GM12864 (cell line): ENCODE data around the gene ANKRD44.

ENCODE experiments used
- DNase-seq: peaks from one replicate; pipeline ENCODE4 v3.0.0-alpha.2; 2011; ENCODE audit warnings: low read depth
- H3K4me3 ChIP-seq: 2 replicates; pipeline ENCODE4 v1.5.1; 2011; ENCODE audit warnings: mild to moderate bottlenecking, low read depth, low read length, control low read depth
- CTCF ChIP-seq: IDR thresholded peaks from 2 replicates; pipeline ENCODE4 v1.5.1; 2011; ENCODE audit warnings: low read depth, mild to moderate bottlenecking, moderate library complexity, low read length, control low read depth, inconsistent platforms; ENCODE audit errors: missing control alignments

The ANKRD44 gene

GRCh38 chr2:196971574-196972279 lies 338.9 kb downstream of the ANKRD44 start:
- DNase-seq = no peak
- no peak overlapping the region for H3K4me3 ChIP-seq
- TF ChIP-seq CTCF = no peak

GRCh38 chr2:196970099-196970498 lies 340.5 kb downstream of the ANKRD44 start:
- H3K4me3 ChIP-seq = no peak overlapping the region
- DNase-seq = no peak
- TF ChIP-seq CTCF = no peak

GRCh38 chr2:196968516-196968915 lies 342.1 kb downstream of the ANKRD44 start:
- H3K4me3 ChIP-seq = no peak overlapping the region
- TF ChIP-seq CTCF = no peak

GRCh38 chr2:196967775-196968174 lies 342.8 kb downstream of the ANKRD44 start:
- no peak for DNase-seq
- no peak for TF ChIP-seq CTCF
- no peak overlapping the region for H3K4me3 ChIP-seq

More at GRCh38 chr2:196968516-196968915, 342.1 kb downstream of the ANKRD44 start:
- DNase-seq = no peak

GRCh38 chr2:196967116-196967515 lies 343.5 kb downstream of the ANKRD44 start:
- no peak overlapping the region for H3K4me3 ChIP-seq
- no peak for TF ChIP-seq CTCF
- no peak for DNase-seq

- TF ChIP-seq CTCF = no peak
- H3K4me3 ChIP-seq = no peak overlapping the region
- no peak for DNase-seq
Measured at GRCh38 chr2:196966061-196966460, 344.5 kb downstream of the ANKRD44 start.

GRCh38 chr2:196965651-196966050 lies 344.9 kb downstream of the ANKRD44 start:
- no peak for DNase-seq
- TF ChIP-seq CTCF = no peak
- no peak overlapping the region for H3K4me3 ChIP-seq
